Stimulated activated CD8-positive, alpha-beta memory T cell treated with anti-CD3 and anti-CD28 coated beads, Interleukin-12 subunit alpha, Interleukin-12 subunit beta, amount 100 ng/mL, for 24 hours (primary cell): ENCODE measurements around the gene ELOVL5.

Experiments used
- DNase-seq: peaks from one replicate; pipeline ENCODE4 v3.0.0-alpha.2; 2020; ENCODE audit errors: extremely low read depth

Gene ELOVL5

DNA sequence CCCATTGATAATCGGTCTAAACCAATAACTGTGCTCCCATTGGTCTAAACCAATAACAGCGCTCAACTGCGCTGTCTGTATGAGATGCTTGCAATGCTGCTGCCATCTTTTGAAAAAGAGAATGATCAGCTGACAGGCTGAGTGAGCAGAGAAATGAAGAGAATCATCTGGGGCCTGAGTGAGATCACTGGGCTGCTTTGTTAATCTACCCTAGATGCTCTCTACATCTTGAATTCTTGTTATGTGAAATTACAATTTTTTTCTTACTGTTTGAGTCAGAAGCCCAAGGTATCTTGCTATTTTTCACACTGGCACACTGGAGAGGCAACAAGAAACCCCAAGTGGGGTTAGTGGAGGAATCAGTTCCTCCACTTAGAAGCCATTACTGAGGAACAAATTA, 108.6 kb downstream of the ELOVL5 start:
- DNase-seq = no peak

- no peak for DNase-seq
Measured at GRCh38 chr6:53239526-53239925, 109.2 kb downstream of the ELOVL5 start.

DNA sequence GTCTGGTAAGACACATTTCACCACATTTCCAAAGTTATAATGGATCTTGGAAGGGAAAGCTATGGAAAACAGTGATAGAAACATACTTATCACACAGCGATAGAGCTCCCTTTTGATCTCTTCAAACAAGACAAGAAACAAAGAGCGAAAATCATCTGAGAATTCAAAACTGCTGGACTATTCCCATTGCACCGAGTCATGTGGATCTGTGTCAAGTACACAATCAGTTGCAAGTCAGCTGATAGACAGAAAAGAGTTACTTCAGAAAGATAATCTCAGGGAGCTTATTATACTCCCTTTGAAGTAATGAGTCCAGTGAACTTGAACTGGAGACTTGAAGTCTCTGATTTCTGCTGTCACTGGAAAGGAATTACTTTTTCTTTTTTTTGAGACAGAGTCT, 110.4 kb downstream of the ELOVL5 start:
- DNase-seq = no peak

DNA sequence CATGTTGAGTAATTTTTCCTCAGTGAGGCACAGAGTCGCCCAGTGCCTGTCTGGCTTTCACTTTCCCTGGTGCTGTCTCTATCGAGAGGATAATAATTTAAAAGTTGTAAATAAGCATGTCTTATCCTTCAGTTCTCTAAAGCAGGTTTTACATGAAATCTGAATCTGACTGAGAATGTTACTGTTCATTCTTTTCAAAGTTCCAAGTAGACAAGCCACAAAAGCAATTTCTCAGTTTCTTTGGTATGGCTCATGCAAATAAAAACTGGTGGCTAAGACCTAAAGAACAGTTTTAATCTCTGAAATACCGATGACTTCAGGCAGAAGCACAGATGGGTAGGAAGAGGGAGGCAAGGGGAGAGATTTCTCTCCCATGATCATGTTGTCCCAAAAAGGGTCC, 112.5 kb downstream of the ELOVL5 start:
- no peak for DNase-seq

DNA sequence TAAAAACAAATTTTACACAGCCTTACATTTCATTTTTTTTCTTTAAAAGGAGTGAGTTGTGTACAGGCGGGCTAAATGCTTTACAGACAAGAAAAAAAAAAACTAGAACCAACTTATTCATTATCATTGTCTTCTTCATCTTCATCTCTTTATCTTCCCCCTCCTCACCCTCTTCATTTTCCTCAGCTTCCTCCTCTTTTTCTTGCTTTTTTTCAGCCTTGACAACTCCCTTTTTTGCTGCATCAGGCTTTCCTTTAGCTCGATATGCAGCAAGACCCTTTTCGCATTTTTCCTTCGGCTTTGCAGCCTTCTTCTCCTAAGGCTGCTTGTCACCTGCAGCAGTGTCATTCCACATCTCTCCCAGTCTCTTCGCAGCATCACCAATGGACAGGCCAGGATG, 113.2 kb downstream of the ELOVL5 start:
- DNase-seq = no peak

- no peak for DNase-seq
Measured at GRCh38 chr6:53233309-53233708, 115.4 kb downstream of the ELOVL5 start.

DNA sequence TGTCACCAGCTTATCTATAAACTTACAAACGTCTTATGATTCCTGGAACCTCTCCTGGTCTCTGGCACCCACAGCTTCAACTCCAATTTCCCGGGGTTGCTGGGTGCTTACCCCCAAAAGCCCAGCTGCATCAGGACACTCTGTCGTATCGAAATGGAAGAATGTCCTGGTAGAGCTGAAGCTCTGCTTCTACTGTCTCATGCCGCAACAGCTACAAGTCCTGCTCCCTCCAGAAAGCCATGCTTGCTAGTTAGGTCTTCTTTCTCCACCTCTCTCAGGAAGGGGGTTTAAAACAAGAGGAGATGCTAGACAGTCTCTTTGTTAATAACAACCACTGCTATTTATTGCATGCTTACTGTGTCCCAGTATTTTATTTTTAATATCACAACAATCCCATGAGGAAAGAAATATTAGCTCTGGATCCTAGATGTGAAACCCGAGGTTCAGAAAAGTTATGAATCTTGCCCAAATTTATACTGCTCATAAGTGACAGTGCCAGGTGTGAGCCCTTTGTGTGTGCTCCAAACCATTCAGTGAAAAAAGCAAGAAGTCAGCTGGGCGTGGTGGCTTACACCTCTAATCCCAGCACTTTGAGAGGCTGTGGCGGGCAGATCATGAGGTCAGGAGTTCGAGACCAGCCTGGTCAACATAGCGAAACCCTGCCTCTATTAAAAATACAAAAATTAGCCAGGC, 117.8 kb downstream of the ELOVL5 start:
- no peak for DNase-seq

DNA sequence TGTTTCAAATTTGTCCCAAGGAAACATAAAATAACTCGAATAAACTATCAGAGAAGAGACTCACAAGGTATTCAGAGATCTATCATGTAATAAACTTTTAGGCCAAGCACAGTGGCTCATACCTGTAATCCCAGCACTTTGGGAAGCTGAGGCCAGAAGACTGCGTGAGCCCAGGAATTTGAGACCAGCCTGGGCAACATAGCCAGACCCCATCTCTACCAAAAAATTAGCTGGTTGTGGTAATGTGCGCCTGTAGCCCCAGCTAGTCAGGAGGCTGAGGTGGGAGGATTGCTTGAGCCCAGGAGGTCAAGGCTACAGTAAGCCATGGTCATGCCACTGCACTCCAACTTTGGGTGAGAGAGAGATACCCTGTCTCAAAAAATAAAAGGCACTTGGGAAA, 120.9 kb downstream of the ELOVL5 start:
- DNase-seq = no peak

DNA sequence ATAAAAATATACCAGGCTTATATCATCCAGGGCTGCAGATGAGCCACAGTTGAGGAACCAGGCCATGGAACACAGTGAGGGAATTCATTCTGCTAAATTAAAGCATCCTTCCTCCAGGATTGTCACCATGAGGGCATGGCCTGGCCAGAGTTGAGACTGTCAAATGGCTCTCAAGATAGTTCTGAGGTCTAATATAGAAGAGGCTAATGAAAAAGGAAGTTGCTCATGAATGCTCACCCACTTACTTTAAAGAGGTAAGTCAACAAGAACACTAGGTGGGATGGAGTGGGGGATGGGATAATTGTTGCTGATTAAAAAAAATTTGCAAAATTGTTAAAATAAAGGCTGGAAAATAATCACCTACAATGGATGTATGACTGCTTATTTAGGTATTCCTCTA, 128.1 kb downstream of the ELOVL5 start:
- no peak for DNase-seq
